ENCODE data around the gene ADAMTS9. TPM values are rescaled to one million over a fixed set of nuclear protein-coding genes. Genes with fewer than 3 reads are reported as not detected.

The ADAMTS9 gene
- total and polyA plus RNA-seq, 12 donors: 9.7 to 102 (median 18.6) TPM

DNA sequence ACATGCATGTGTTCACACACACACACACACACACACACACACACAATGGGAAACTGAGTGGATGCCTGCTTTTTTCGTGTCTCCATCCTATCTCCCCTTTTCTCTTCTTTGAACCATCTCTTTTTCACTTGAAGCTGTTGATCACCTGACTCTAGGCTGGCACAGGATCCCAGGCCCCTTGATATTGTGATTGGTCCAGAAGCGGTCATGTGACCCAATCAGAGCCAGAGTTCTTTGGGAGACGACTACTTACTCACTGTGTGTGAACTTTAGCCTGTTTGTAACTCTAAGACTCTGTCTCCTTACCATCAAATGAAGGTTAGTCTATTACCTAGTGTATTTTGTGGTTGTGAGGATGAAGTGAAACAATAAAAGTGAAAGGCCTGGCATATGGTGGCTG lies 172.9 kb downstream of the ADAMTS9 start:
- no peak overlapping the region for H3K27ac ChIP-seq
- intact Hi-C loops (cut with DNase I): no loop called here
- no peak overlapping the region for H3K4me3 ChIP-seq
- DNase-seq: no peak
- H3K27me3 ChIP-seq: no peaks in the 10 kb centered on the region
- TF ChIP-seq, protein P1, sequence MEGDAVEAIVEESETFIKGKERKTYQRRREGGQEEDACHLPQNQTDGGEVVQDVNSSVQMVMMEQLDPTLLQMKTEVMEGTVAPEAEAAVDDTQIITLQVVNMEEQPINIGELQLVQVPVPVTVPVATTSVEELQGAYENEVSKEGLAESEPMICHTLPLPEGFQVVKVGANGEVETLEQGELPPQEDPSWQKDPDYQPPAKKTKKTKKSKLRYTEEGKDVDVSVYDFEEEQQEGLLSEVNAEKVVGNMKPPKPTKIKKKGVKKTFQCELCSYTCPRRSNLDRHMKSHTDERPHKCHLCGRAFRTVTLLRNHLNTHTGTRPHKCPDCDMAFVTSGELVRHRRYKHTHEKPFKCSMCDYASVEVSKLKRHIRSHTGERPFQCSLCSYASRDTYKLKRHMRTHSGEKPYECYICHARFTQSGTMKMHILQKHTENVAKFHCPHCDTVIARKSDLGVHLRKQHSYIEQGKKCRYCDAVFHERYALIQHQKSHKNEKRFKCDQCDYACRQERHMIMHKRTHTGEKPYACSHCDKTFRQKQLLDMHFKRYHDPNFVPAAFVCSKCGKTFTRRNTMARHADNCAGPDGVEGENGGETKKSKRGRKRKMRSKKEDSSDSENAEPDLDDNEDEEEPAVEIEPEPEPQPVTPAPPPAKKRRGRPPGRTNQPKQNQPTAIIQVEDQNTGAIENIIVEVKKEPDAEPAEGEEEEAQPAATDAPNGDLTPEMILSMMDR (IDR thresholded peaks at IDR 0.05): no peak
- H3K36me3 ChIP-seq: peaks cover 0 to 50% (median 4%) of the 10 kb centered on the region in 9 donors
- ATAC-seq: no peak
- H3K9me3 ChIP-seq: no peaks in the 10 kb centered on the region
- 89 to 92% methylated on average over 3 of the region's 3 CpGs for WGBS, 2 donors
- no peaks in the 10 kb centered on the region for H3K4me1 ChIP-seq

- Histone ChIP-seq H3K4me3 (no peak overlapping the region), H3K27me3 (no peaks in the 10 kb centered on the region), H3K27ac (no peak overlapping the region), H3K4me1 (peaks cover 0 to 4% (median 0%) of the 10 kb centered on the region in 9 donors), H3K9me3 (no peaks in the 10 kb centered on the region), H3K36me3 (no peaks in the 10 kb centered on the region)
- TF ChIP-seq, protein P1 (IDR thresholded peaks at IDR 0.05): no peak
- ATAC-seq: no peak
- no peak for DNase-seq
- intact Hi-C loops (cut with DNase I): no loop called here
- 77 to 79% methylated on average over 5 of the region's 5 CpGs for WGBS, 2 donors
These were observed 178.6 kb downstream of the ADAMTS9 start for GRCh38 chr3:64509206-64509605.

DNA sequence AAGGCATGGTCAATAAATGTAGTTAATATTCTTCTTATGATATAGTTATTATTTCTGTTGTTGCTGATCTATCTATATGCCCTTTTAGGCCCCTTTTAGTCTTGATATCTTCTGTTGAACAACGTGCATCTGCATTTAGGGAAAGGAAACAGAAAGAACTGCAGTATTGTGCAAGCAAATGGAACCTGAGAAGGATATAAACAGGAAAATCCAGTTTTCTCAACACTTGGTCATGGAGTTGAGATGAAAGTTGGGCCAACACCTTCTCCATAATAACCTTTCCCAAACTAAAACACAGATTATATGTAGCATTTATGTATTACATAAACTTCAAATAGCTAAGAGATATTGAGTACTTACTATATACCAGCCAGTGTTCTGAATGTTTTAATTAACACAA lies 179.7 kb downstream of the ADAMTS9 start:
- no peak for ATAC-seq
- WGBS, 2 donors: 78 to 83% methylated on average over 1 of the region's 1 CpG
- H3K4me1 ChIP-seq: peaks cover 0 to 4% (median 0%) of the 10 kb centered on the region in 9 donors

GRCh38 chr3:64506255-64506654 lies 181.5 kb downstream of the ADAMTS9 start:
- intact Hi-C loops (cut with DNase I): no loop called here
- H3K9me3 ChIP-seq: no peaks in the 10 kb centered on the region
- DNase-seq: no peak
- no peak overlapping the region for H3K4me3 ChIP-seq
- no peaks in the 10 kb centered on the region for H3K27me3 ChIP-seq
- no peaks in the 10 kb centered on the region for H3K36me3 ChIP-seq
- peaks cover 0 to 4% (median 0%) of the 10 kb centered on the region in 9 donors for H3K4me1 ChIP-seq
- TF ChIP-seq, protein P1 (IDR thresholded peaks at IDR 0.05): no peak
- no peak overlapping the region for H3K27ac ChIP-seq
- 90 to 91% methylated on average over 8 of the region's 8 CpGs for WGBS, 2 donors
- ATAC-seq: no peak

More for the DNA sequence above, 179.7 kb downstream of the ADAMTS9 start:
- no peak overlapping the region for H3K4me3 ChIP-seq
- H3K36me3 ChIP-seq: no peaks in the 10 kb centered on the region
- no peak for DNase-seq
- H3K27ac ChIP-seq: no peak overlapping the region
- TF ChIP-seq, protein P1 (IDR thresholded peaks at IDR 0.05): no peak
- H3K27me3 ChIP-seq: no peaks in the 10 kb centered on the region
- H3K9me3 ChIP-seq: no peaks in the 10 kb centered on the region
- intact Hi-C loops (cut with DNase I): no loop called here
